WTC11 (cell line): ENCODE measurements around the gene ATP5F1D. TPM values are rescaled to one million over a fixed set of nuclear protein-coding genes. Genes with fewer than 3 reads are reported as not detected.

Experiments used
- ATAC-seq: fragments of 200-7000 bp; cut with Tn5 transposase; 2 replicates; pipeline ENCODE4 v1.10.0; 2021; ENCODE audit warnings: mild to moderate bottlenecking, moderate library complexity
- CTCF ChIA-PET: fragments of 300-600 bp; sonication (Branson Sonifier 250); formaldehyde crosslinking; loops from one replicate; lab custom pipeline; 2021; ENCODE audit warnings: antibody characterized with exemption; lab: Charles Lee
- POLR2A ChIA-PET: fragments of 350-600 bp; sonication (Branson Sonifier 250); formaldehyde crosslinking; loops from one replicate; lab custom pipeline; 2021; ENCODE audit warnings: antibody characterized with exemption; lab: Charles Lee
- DNase-seq: peaks from one replicate; pipeline ENCODE4 v3.0.0; 2021; ENCODE audit warnings: low spot score
- H3K27ac Mint-ChIP-seq: 2 replicates; pipeline ENCODE4 v1.8.0; 2021; ENCODE audit warnings: mixed read lengths
- H3K27me3 Mint-ChIP-seq: 2 replicates; pipeline ENCODE4 v1.8.0; 2021; ENCODE audit warnings: low read depth, mild to moderate bottlenecking, moderate library complexity, mixed read lengths
- H3K36me3 Mint-ChIP-seq: 2 replicates; pipeline ENCODE4 v1.8.0; 2021; ENCODE audit warnings: mixed read lengths
- H3K4me1 Mint-ChIP-seq: 2 replicates; pipeline ENCODE4 v1.8.0; 2022; ENCODE audit warnings: mixed read lengths
- H3K4me3 Mint-ChIP-seq: 2 replicates; pipeline ENCODE4 v1.8.0; 2021; ENCODE audit warnings: mild to moderate bottlenecking, moderate library complexity, mixed read lengths
- H3K9me3 Mint-ChIP-seq: 2 replicates; pipeline ENCODE4 v1.8.0; 2021; ENCODE audit warnings: mixed read lengths
- EMX1 ChIP-seq: fragments of 250-450 bp; sonication (Bioruptor Pico); IDR thresholded peaks from 2 replicates; pipeline ENCODE4 v1.8.0; 2021; ENCODE audit warnings: mild to moderate bottlenecking
- FOXP1 ChIP-seq: sonication (generic); formaldehyde crosslinking; IDR thresholded peaks from 2 replicates; pipeline ENCODE4 v1.8.0; 2022; ENCODE audit warnings: missing genetic modification reagents, mild to moderate bottlenecking, moderate library complexity, borderline replicate concordance
- HMGXB4 ChIP-seq: sonication (generic); formaldehyde crosslinking; IDR thresholded peaks from 2 replicates; pipeline ENCODE4 v1.8.1; 2023; ENCODE audit warnings: mild to moderate bottlenecking, moderate library complexity, missing genetic modification reagents
- JAZF1 ChIP-seq: fragments of 250-450 bp; sonication (Bioruptor Pico); IDR thresholded peaks from 2 replicates; pipeline ENCODE4 v1.9.0; 2021; ENCODE audit warnings: moderate library complexity, mild to moderate bottlenecking, inconsistent platforms
- NFATC4 ChIP-seq: fragments of 250-450 bp; sonication (Bioruptor Pico); IDR thresholded peaks from 2 replicates; pipeline ENCODE4 v1.9.0; 2021; ENCODE audit warnings: mild to moderate bottlenecking
- OVOL2 ChIP-seq: fragments of 250-450 bp; sonication (Bioruptor Pico); IDR thresholded peaks from 2 replicates; pipeline ENCODE4 v1.9.0; 2021; ENCODE audit warnings: mild to moderate bottlenecking, borderline replicate concordance
- PRRX2 ChIP-seq: fragments of 250-450 bp; sonication (Bioruptor Pico); IDR thresholded peaks from 2 replicates; pipeline ENCODE4 v1.8.0; 2021; ENCODE audit warnings: mild to moderate bottlenecking
- RELA ChIP-seq: sonication (generic); formaldehyde crosslinking; IDR thresholded peaks from 2 replicates; pipeline ENCODE4 v1.8.1; 2022; ENCODE audit warnings: missing genetic modification reagents, mild to moderate bottlenecking, borderline replicate concordance
- SMAD4 ChIP-seq: sonication (generic); formaldehyde crosslinking; IDR thresholded peaks from 2 replicates; pipeline ENCODE4 v1.8.0; 2022; ENCODE audit warnings: mild to moderate bottlenecking, missing genetic modification reagents
- ZNF317 ChIP-seq: sonication (generic); formaldehyde crosslinking; IDR thresholded peaks from 2 replicates; pipeline ENCODE4 v1.8.1; 2023; ENCODE audit warnings: low read depth, mild to moderate bottlenecking, moderate library complexity, missing genetic modification reagents, borderline replicate concordance
- ZNF396 ChIP-seq: fragments of 250-450 bp; sonication (Bioruptor Pico); IDR thresholded peaks from 2 replicates; pipeline ENCODE4 v1.8.0; 2021; ENCODE audit warnings: mild to moderate bottlenecking, moderate library complexity, borderline replicate concordance
- ZNF416 ChIP-seq: fragments of 250-450 bp; sonication (Bioruptor Pico); IDR thresholded peaks from 2 replicates; pipeline ENCODE4 v1.9.0; 2021; ENCODE audit warnings: mild to moderate bottlenecking, inconsistent platforms
- total RNA-seq: library from RNA; stranded (reverse); gene quantifications from 3 replicates; pipeline ENCODE4 v1.2.3, GENCODE V29; 2021
- TF ChIP-seq, protein P1 (sequence below): sonication (generic); formaldehyde crosslinking; IDR thresholded peaks from 2 replicates; pipeline ENCODE4 v1.8.0; 2023; ENCODE audit warnings: missing genetic modification reagents
- TF ChIP-seq, protein P2 (sequence below): sonication (generic); formaldehyde crosslinking; IDR thresholded peaks from 2 replicates; pipeline ENCODE4 v1.8.1; 2022; ENCODE audit warnings: low read depth, mild to moderate bottlenecking, moderate library complexity, missing genetic modification reagents, borderline replicate concordance
- TF ChIP-seq, protein P3 (sequence below): fragments of 250-450 bp; sonication (Bioruptor Pico); IDR thresholded peaks from 2 replicates; pipeline ENCODE4 v1.9.0; 2021; ENCODE audit warnings: mild to moderate bottlenecking

The ATP5F1D gene
- total RNA-seq, 1 experiment from 2014 or later, result 277 TPM

DNA sequence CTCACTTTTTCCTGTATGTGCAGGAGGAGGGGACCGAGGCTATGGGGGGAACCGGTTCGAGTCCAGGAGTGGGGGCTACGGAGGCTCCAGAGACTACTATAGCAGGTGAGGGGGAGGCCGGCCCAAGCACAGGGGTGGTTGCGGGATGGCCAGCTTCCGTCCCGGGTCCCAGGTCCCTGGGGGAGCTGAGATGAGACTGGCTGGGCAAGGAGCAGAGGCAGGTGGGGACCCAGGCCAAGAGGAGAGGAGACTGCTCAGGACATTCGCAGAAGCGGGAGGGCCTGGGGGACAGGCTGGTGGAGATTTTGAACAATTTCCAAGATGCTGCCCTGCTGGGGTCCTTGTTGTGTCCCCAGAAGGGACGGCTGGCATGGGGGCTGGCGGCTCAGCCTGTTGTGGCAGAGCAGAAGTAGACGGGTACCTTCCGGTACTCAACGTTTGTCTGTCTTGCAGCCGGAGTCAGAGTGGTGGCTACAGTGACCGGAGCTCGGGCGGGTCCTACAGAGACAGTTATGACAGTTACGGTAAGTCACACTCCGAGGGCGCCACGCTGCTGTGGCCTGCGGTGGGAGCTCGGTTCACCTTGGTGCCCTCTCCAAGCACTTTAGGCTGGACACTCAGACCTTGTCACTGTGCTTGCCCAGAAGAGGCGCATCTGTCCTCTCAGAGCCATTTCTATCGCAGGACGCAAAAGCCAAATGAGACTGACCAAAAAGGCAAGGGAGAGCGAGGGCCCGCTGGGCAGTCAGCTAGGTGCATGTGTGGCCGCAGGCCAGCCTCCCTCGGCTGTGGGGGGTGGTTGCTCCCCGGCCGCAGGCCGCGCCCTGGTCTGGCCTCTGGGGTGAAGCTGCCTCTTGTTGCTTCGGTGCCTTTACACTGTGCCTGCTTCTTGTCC is 30.2 kb downstream of the ATP5F1D start:
- CTCF ChIA-PET, result interaction anchor here (3.0 kb wide), 1 partner anchor 27 kb away, joined by 24 read pairs; no protein-coding TSS in a partner anchor

DNA sequence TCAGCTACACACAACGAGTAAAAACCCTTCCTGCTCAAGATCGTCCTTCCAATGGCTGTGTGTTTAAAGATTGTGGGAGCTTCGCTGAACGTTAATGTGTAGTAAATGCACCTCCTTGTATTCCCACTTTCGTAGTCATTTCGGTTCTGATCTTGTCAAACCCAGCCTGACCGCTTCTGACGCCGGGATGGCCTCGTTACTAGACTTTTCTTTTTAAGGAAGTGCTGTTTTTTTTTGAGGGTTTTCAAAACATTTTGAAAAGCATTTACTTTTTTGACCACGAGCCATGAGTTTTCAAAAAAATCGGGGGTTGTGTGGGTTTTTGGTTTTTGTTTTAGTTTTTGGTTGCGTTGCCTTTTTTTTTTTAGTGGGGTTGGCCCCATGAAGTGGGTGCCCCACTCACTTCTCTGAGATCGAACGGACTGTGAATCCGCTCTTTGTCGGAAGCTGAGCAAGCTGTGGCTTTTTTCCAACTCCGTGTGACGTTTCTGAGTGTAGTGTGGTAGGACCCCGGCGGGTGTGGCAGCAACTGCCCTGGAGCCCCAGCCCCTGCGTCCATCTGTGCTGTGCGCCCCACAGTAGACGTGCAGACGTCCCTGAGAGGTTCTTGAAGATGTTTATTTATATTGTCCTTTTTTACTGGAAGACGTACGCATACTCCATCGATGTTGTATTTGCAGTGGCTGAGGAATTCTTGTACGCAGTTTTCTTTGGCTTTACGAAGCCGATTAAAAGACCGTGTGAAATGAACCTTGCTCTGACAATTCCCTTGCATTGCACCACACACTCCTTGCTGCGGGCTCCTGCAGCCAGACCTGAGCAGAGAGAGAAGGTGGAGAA is 31.1 kb downstream of the ATP5F1D start:
- peaks cover 45% of the 10 kb centered on the region for H3K36me3 Mint-ChIP-seq
- TF ChIP-seq RELA (0 out of 2 replicates have a peak, but pooled peaks have one; percentile 22), ZNF416 (CRISPR knock-in tag) (no peak)
- no peak for DNase-seq
- POLR2A ChIA-PET, result interaction anchor here (0.6 to 1.2 kb wide), 3 partner anchors 13 to 1227 kb away, joined by 3 read pairs; no protein-coding TSS in a partner anchor
- H3K27me3 Mint-ChIP-seq, result 0 out of 2 replicates have a peak, but pooled peaks cover 3% of the 10 kb centered on the region
- H3K4me1 Mint-ChIP-seq, result peaks cover 52% of the 10 kb centered on the region
- H3K4me3 Mint-ChIP-seq, result peak overlapping the region; percentile 34
- peak overlapping the region; percentile 94 for H3K27ac Mint-ChIP-seq
- ATAC-seq, result no peak
- CTCF ChIA-PET, result interaction anchor here (3.0 kb wide), 1 partner anchor 28 kb away, joined by 24 read pairs; no protein-coding TSS in a partner anchor
- H3K9me3 Mint-ChIP-seq, result no peaks in the 10 kb centered on the region

More for the DNA sequence above, 30.2 kb downstream of the ATP5F1D start:
- ATAC-seq, result no peak
- POLR2A ChIA-PET, result interaction anchor here (0.5 kb wide), 1 partner anchor 16 kb away, joined by 3 read pairs; no protein-coding TSS in a partner anchor
- peaks cover 43% of the 10 kb centered on the region for H3K36me3 Mint-ChIP-seq
- H3K4me3 Mint-ChIP-seq, result peak overlapping the region; percentile 79
- H3K27me3 Mint-ChIP-seq, result peaks cover 7% of the 10 kb centered on the region
- peaks cover 55% of the 10 kb centered on the region for H3K4me1 Mint-ChIP-seq
- H3K27ac Mint-ChIP-seq, result peak overlapping the region; percentile 65; the same call in 1 of the 2 replicates
- no peaks in the 10 kb centered on the region for H3K9me3 Mint-ChIP-seq
- TF ChIP-seq ZNF317, result no peak
- TF ChIP-seq FOXP1 (CRISPR knock-in tag), result no peak
- TF ChIP-seq, protein P1, sequence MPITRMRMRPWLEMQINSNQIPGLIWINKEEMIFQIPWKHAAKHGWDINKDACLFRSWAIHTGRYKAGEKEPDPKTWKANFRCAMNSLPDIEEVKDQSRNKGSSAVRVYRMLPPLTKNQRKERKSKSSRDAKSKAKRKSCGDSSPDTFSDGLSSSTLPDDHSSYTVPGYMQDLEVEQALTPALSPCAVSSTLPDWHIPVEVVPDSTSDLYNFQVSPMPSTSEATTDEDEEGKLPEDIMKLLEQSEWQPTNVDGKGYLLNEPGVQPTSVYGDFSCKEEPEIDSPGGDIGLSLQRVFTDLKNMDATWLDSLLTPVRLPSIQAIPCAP (CRISPR knock-in tag), result no peak
- TF ChIP-seq SMAD4 (CRISPR knock-in tag), result no peak
- TF ChIP-seq, protein P2, sequence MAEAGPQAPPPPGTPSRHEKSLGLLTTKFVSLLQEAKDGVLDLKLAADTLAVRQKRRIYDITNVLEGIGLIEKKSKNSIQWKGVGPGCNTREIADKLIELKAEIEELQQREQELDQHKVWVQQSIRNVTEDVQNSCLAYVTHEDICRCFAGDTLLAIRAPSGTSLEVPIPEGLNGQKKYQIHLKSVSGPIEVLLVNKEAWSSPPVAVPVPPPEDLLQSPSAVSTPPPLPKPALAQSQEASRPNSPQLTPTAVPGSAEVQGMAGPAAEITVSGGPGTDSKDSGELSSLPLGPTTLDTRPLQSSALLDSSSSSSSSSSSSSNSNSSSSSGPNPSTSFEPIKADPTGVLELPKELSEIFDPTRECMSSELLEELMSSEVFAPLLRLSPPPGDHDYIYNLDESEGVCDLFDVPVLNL (CRISPR knock-in tag), result no peak
- DNase-seq, result no peak

DNA sequence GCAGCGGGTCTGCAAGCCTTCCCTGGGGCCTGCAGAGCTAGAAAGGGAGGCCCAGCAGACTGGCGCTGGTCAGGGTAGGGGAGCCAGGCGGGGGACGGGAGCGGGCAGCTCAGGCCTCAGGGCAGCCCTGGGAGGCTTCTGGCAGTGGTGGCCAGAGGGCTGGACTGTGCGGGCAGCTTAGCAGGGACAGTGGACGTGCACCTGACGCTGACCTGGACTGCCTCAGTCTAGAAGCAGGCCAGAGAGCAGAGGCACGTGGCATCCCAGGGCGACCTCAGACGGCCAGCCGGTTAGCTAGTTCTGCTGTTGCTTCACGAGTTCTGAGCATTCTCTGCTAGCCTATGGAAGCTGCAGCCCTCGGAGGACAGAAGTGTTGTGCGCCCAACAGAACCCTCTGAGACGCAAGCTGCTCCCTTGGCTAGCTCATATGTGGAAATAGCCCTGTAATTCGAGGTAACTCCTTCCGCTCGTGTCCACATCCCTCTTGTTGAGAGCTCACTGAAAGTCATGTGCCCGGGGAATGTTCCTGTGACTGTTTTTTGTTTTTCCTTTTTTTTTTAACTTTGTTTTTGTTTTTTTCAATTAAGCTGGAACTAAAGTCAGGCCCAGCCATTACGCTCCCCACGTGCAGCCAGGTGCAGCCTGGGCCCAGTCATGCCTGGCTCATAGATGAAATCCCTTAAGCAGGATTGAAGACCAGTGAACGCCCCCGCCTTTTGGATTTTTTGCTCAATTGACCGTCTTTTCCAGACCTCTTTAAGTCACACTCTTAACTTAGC is 31.9 kb downstream of the ATP5F1D start:
- no peak for TF ChIP-seq ZNF396 (CRISPR knock-in tag)
- 0 out of 2 replicates have a peak, but pooled peaks have one; percentile 35 for TF ChIP-seq NFATC4 (CRISPR knock-in tag)
- TF ChIP-seq, protein P3, sequence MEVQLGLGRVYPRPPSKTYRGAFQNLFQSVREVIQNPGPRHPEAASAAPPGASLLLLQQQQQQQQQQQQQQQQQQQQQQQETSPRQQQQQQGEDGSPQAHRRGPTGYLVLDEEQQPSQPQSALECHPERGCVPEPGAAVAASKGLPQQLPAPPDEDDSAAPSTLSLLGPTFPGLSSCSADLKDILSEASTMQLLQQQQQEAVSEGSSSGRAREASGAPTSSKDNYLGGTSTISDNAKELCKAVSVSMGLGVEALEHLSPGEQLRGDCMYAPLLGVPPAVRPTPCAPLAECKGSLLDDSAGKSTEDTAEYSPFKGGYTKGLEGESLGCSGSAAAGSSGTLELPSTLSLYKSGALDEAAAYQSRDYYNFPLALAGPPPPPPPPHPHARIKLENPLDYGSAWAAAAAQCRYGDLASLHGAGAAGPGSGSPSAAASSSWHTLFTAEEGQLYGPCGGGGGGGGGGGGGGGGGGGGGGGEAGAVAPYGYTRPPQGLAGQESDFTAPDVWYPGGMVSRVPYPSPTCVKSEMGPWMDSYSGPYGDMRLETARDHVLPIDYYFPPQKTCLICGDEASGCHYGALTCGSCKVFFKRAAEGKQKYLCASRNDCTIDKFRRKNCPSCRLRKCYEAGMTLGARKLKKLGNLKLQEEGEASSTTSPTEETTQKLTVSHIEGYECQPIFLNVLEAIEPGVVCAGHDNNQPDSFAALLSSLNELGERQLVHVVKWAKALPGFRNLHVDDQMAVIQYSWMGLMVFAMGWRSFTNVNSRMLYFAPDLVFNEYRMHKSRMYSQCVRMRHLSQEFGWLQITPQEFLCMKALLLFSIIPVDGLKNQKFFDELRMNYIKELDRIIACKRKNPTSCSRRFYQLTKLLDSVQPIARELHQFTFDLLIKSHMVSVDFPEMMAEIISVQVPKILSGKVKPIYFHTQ (CRISPR knock-in tag), result no peak
- TF ChIP-seq HMGXB4 (CRISPR knock-in tag), result no peak
- TF ChIP-seq JAZF1 (CRISPR knock-in tag), result no peak
- no peak for TF ChIP-seq OVOL2 (CRISPR knock-in tag)
- TF ChIP-seq ZNF416 (CRISPR knock-in tag), result peak; percentile 73; the same call in 1 of the 2 replicates
- peak; percentile 41; the same call in 1 of the 2 replicates for TF ChIP-seq EMX1 (CRISPR knock-in tag)
- 0 out of 2 replicates have a peak, but pooled peaks have one; percentile 31 for TF ChIP-seq PRRX2 (CRISPR knock-in tag)
- ChIA-PET POLR2A (interaction anchor here (0.6 to 1.7 kb wide), 7 partner anchors 13 to 1226 kb away, joined by 3 to 6 read pairs (median 3); no protein-coding TSS in a partner anchor), CTCF (interaction anchor here (0.6 to 3.0 kb wide), 3 partner anchors 29 to 231 kb away, joined by 3 to 24 read pairs (median 3); no protein-coding TSS in a partner anchor)
- Mint-ChIP-seq H3K27ac (peak overlapping the region; percentile 95), H3K36me3 (peaks cover 45% of the 10 kb centered on the region), H3K9me3 (no peaks in the 10 kb centered on the region), H3K4me1 (peaks cover 45% of the 10 kb centered on the region), H3K4me3 (peak overlapping the region; percentile 49), H3K27me3 (0 out of 2 replicates have a peak, but pooled peaks cover 3% of the 10 kb centered on the region)
- ATAC-seq (no peak), DNase-seq (no peak)
